ENCODE data around the gene FIZ1.

- TF ChIP-seq, protein P1, sequence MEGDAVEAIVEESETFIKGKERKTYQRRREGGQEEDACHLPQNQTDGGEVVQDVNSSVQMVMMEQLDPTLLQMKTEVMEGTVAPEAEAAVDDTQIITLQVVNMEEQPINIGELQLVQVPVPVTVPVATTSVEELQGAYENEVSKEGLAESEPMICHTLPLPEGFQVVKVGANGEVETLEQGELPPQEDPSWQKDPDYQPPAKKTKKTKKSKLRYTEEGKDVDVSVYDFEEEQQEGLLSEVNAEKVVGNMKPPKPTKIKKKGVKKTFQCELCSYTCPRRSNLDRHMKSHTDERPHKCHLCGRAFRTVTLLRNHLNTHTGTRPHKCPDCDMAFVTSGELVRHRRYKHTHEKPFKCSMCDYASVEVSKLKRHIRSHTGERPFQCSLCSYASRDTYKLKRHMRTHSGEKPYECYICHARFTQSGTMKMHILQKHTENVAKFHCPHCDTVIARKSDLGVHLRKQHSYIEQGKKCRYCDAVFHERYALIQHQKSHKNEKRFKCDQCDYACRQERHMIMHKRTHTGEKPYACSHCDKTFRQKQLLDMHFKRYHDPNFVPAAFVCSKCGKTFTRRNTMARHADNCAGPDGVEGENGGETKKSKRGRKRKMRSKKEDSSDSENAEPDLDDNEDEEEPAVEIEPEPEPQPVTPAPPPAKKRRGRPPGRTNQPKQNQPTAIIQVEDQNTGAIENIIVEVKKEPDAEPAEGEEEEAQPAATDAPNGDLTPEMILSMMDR (conservative IDR thresholded peaks at IDR 0.05; ENCODE audit: low read depth, low read length), result no peak
- no peak for TF ChIP-seq EZH2 (IDR thresholded peaks at IDR 0.05; ENCODE audit: borderline replicate concordance, low read depth, low read length, poor library complexity, severe bottlenecking)
Observed at GRCh38 chr19:55611300-55611982, 12.1 kb upstream of the FIZ1 start.

Measured in A673 (cell line).